Muscle of back (tissue), 13 donors: ENCODE measurements around the gene ARHGEF16. TPM values are rescaled to one million over a fixed set of nuclear protein-coding genes. Genes with fewer than 3 reads are reported as not detected.

ENCODE experiments used
- DNase-seq, 3 donors: peaks; one replicate each; pipeline versions ENCODE4 v3.0.0 to v3.0.0-alpha.2; 2013
- long read RNA-seq, 9 donors: transcript quantifications; one replicate each; lab custom pipeline, GENCODE V29; 2026
- polyA plus RNA-seq, 10 donors: library from polyadenylated mRNA; unstranded; fragments of 120-200 nt; gene quantifications; one replicate each; pipeline ENCODE4 v1.2.1, GENCODE V29; 2013; ENCODE audit not compliant: insufficient read length in 10 of 10

The ARHGEF16 gene
- 1 to 10 TPM in 2 of 10 donors, under 1 TPM in 8; 0.23 to 1.5 (median 0.45) TPM for polyA plus RNA-seq
- long read RNA-seq, donor 1 = 0 reads
- long read RNA-seq, donor 2 = 0 reads
- long read RNA-seq, donor 3 = 0 reads
- long read RNA-seq, donor 4 = 0 reads
- long read RNA-seq, donor 5 = 0 reads
- long read RNA-seq, donor 6 = 0 reads
- long read RNA-seq, donor 7 = 0 reads
- long read RNA-seq, donor 8 = 0 reads
- long read RNA-seq, donor 9 = 0 reads

- DNase-seq = peak in 1 of 3 donors; percentile 46
Observed at GRCh38 chr1:3453891-3454810, at the start of gene ARHGEF16. Gene ARHGEF16 (plus strand): TSS chr1:3454665. CDS start chr1:3463085, 8,420 bp downstream.

GRCh38 chr1:3404801-3405200 lies 49.7 kb upstream of the ARHGEF16 start:
- no peak for DNase-seq

- no peak for DNase-seq
Observed at GRCh38 chr1:3405491-3405890, 49.0 kb upstream of the ARHGEF16 start.

GRCh38 chr1:3405974-3406867 lies 48.2 kb upstream of the ARHGEF16 start:
- no peak for DNase-seq

GRCh38 chr1:3407021-3407420 lies 47.4 kb upstream of the ARHGEF16 start:
- DNase-seq = no peak

GRCh38 chr1:3408751-3409266 lies 45.7 kb upstream of the ARHGEF16 start:
- DNase-seq = no peak

- no peak for DNase-seq
Observed at GRCh38 chr1:3409366-3410141, 44.9 kb upstream of the ARHGEF16 start.

- DNase-seq = peak; percentile 49 to 71 (median 56)
Observed at GRCh38 chr1:3410142-3410925, 44.1 kb upstream of the ARHGEF16 start.

GRCh38 chr1:3411806-3412205 lies 42.7 kb upstream of the ARHGEF16 start:
- DNase-seq = no peak

- no peak for DNase-seq
Observed at GRCh38 chr1:3412376-3412775, 42.1 kb upstream of the ARHGEF16 start.

GRCh38 chr1:3413975-3414710 lies 40.3 kb upstream of the ARHGEF16 start:
- no peak for DNase-seq

- DNase-seq = no peak
Observed at GRCh38 chr1:3415260-3416090, 39.0 kb upstream of the ARHGEF16 start.

- no peak for DNase-seq
Observed at GRCh38 chr1:3417082-3417739, 37.3 kb upstream of the ARHGEF16 start.

GRCh38 chr1:3417934-3418333 lies 36.5 kb upstream of the ARHGEF16 start:
- no peak for DNase-seq

GRCh38 chr1:3418600-3418999 lies 35.9 kb upstream of the ARHGEF16 start:
- DNase-seq = no peak

- DNase-seq = no peak
Observed at GRCh38 chr1:3419415-3420204, 34.9 kb upstream of the ARHGEF16 start.
